ENCODE measurements around the gene SRC. TPM values are rescaled to one million over a fixed set of nuclear protein-coding genes. Genes with fewer than 3 reads are reported as not detected.

SRC gene
- total RNA-seq, 1 experiment from 2014 or later: 197 TPM

DNA sequence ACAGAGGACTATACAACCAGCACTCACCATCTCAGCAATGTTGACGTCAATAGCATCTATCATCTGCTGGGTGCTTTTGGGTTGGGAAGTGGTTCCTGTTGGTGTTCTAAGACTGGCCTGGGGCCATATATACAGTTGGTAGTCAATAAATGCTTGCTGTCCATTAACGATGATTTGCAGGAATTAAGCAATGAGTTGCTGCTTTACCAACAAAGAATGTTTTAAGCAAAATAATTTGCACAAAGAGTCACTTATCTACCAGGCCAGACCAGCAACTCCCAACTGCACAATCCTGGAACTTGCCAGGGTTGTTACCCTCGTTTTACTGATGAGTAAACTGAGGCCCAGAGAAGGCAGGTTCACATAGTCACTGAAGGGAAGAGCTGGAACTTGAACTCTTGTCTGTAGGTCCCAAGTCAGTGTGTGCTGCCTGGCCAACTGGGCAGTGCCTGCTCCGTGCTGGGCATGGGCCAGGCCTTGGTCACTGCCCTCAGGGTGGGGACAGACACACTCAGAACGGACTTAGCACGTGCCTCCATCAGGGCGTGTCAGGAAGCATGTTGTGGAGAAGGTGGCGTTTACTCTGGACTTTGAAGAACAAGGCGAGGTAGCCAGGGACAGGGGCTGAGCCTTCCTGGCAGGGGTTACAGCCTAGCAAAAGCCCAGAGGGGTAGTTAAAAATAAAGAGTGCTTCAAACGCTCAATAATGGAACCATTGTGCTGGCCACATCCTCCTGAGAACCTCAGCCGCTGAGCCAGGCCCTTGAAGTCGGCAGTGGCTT is 2.5 kb upstream of the SRC start:
- no peaks in the 10 kb centered on the region for H3K9me3 Mint-ChIP-seq (ENCODE audit: unreplicated experiment)
- no TSS peak for BruUV-seq (replicated peaks)
- H3K4me3 Mint-ChIP-seq (ENCODE audit: unreplicated experiment): peak overlapping the region; percentile 90
- H3K4me3 ChIP-seq (ENCODE audit: low read depth, low read length): no peak overlapping the region
- TF ChIP-seq, protein P1, sequence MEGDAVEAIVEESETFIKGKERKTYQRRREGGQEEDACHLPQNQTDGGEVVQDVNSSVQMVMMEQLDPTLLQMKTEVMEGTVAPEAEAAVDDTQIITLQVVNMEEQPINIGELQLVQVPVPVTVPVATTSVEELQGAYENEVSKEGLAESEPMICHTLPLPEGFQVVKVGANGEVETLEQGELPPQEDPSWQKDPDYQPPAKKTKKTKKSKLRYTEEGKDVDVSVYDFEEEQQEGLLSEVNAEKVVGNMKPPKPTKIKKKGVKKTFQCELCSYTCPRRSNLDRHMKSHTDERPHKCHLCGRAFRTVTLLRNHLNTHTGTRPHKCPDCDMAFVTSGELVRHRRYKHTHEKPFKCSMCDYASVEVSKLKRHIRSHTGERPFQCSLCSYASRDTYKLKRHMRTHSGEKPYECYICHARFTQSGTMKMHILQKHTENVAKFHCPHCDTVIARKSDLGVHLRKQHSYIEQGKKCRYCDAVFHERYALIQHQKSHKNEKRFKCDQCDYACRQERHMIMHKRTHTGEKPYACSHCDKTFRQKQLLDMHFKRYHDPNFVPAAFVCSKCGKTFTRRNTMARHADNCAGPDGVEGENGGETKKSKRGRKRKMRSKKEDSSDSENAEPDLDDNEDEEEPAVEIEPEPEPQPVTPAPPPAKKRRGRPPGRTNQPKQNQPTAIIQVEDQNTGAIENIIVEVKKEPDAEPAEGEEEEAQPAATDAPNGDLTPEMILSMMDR (IDR thresholded peaks at IDR 0.05; ENCODE audit: insufficient read depth in 1 of 2, low read depth in 1 of 2, low read length in 1 of 2, severe bottlenecking in 1 of 2, unreplicated experiment in 1 of 2): no peak
- peaks cover 26% of the 10 kb centered on the region for H3K36me3 Mint-ChIP-seq (ENCODE audit: insufficient read depth, unreplicated experiment)
- ChIA-PET POLR2A (interaction anchor here (1.2 to 1.6 kb wide), 3 partner anchors 35 to 57 kb away, joined by 6 to 45 read pairs (median 6); partner anchors contain the start of gene MANBAL), CTCF (interaction anchor here (1.1 kb wide), 1 partner anchor 649 kb away, joined by 5 read pairs; no protein-coding TSS in a partner anchor)
- H3K27me3 Mint-ChIP-seq (ENCODE audit: insufficient read depth, unreplicated experiment): no peaks in the 10 kb centered on the region
- peak overlapping the region; percentile 98 for H3K27ac Mint-ChIP-seq (ENCODE audit: unreplicated experiment)
- H3K4me1 ChIP-seq: peaks cover 60% of the 10 kb centered on the region
- H3K9me3 ChIP-seq: no peaks in the 10 kb centered on the region
- H3K36me3 ChIP-seq (ENCODE audit: control insufficient read depth, insufficient read depth, low read length): peaks cover 6% of the 10 kb centered on the region; the same call in 1 of the 2 replicates
- H3K27me3 ChIP-seq (replicated peaks; ENCODE audit: control insufficient read depth, insufficient read depth, low read length): no peaks in the 10 kb centered on the region
- intact Hi-C loops (cut with micrococcal nuclease; ENCODE audit: unreplicated experiment): no loop called here
- peak; percentile 54 to 84 for DNase-seq
- peaks cover 34% of the 10 kb centered on the region for H3K4me1 Mint-ChIP-seq (ENCODE audit: low read depth, unreplicated experiment)

DNA sequence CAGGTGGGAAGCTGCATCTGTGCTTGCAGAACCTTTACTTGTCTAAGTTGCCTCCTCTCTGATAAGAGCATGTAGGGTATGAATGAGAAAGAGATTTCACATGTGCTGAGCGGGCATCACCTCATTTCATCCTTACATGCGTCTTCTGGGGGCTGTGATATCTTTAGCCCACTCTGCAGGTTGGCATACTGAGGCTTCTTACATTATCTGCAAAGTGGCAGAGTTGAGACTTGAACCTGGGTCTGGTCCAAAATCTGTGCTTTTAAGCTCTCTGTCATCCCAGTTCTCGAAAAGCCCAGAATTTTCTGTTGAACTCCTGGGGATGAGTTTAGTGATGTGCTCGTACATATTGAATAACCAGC is 2.0 kb upstream of the SRC start:
- Histone ChIP-seq H3K4me1 (peaks cover 61% of the 10 kb centered on the region), H3K27me3 (replicated peaks; ENCODE audit: control insufficient read depth, insufficient read depth, low read length) (no peaks in the 10 kb centered on the region), H3K9me3 (no peaks in the 10 kb centered on the region), H3K36me3 (ENCODE audit: control insufficient read depth, insufficient read depth, low read length) (peaks cover 6% of the 10 kb centered on the region; the same call in 1 of the 2 replicates), H3K4me3 (ENCODE audit: low read depth, low read length) (no peak overlapping the region)
- BruUV-seq (replicated peaks): TSS peak; percentile 94
- ChIA-PET CTCF (interaction anchor here (0.7 to 1.7 kb wide), 7 partner anchors 7 to 649 kb away, joined by 3 to 8 read pairs (median 4); no protein-coding TSS in a partner anchor), POLR2A (interaction anchor here (0.5 to 1.6 kb wide), 11 partner anchors 9 to 802 kb away, joined by 3 to 45 read pairs (median 3); partner anchors contain the start of gene MANBAL)
- Mint-ChIP-seq H3K27ac (ENCODE audit: unreplicated experiment) (peak overlapping the region; percentile 98), H3K36me3 (ENCODE audit: insufficient read depth, unreplicated experiment) (peaks cover 26% of the 10 kb centered on the region), H3K4me1 (ENCODE audit: low read depth, unreplicated experiment) (peaks cover 40% of the 10 kb centered on the region), H3K9me3 (ENCODE audit: unreplicated experiment) (no peaks in the 10 kb centered on the region), H3K27me3 (ENCODE audit: insufficient read depth, unreplicated experiment) (no peaks in the 10 kb centered on the region), H3K4me3 (ENCODE audit: unreplicated experiment) (peak overlapping the region; percentile 90)
- no peak for DNase-seq
- intact Hi-C loops (cut with micrococcal nuclease; ENCODE audit: unreplicated experiment): loop anchor here (1.0 to 2.0 kb wide), 3 partner anchors 36 to 191 kb away; partner anchors contain the start of gene MANBAL
- TF ChIP-seq, protein P1 (IDR thresholded peaks at IDR 0.05; ENCODE audit: insufficient read depth in 1 of 2, low read depth in 1 of 2, low read length in 1 of 2, severe bottlenecking in 1 of 2, unreplicated experiment in 1 of 2): no peak

DNA sequence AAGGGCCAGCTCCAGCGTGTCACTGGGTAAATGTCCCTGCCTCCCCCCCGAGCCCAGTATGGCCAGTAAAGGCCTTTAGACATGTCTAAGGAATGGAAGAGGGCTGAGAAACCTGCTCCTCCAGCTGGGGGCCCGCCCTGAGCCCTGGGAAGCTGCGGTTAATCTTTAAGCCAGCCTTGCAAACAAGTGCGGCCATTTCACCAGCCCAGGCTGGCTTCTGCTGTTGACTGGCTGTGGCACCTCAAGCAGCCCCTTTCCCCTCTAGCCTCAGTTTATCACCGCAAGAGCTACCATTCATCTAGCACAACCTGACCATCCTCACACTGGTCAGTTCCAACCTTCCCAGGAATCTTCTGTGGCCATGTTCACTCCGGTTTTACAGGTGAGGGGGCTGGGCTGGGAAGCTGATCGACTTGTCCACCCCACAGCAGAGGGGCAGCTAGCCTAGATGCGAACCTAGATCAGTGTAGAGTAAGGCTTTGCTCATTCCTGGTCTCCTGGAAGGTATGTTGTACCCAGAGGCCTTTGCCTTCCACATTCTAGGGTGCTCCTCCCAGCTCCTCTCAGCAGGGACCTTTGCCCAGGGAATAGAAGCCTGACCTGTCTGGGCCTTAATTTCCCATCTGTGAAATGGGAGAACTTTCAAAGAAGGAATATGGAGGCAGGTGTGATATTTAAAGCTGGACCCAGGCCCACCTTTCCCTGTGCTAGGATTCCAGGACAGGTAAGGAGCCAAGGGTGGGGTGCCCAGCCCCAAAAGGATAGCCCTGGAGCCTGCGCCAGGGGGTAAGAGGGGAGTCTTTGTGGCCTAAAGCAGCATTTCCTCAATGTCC is 1.2 kb upstream of the SRC start:
- TF ChIP-seq, protein P1 (IDR thresholded peaks at IDR 0.05; ENCODE audit: insufficient read depth in 1 of 2, low read depth in 1 of 2, low read length in 1 of 2, severe bottlenecking in 1 of 2, unreplicated experiment in 1 of 2): no peak
- TSS peak; percentile 84 for BruUV-seq (replicated peaks)
- intact Hi-C loops (cut with micrococcal nuclease; ENCODE audit: unreplicated experiment): loop anchor here (1.0 to 2.0 kb wide), 3 partner anchors 36 to 190 kb away; partner anchors contain the start of gene MANBAL
- Mint-ChIP-seq H3K27me3 (ENCODE audit: insufficient read depth, unreplicated experiment) (no peaks in the 10 kb centered on the region), H3K27ac (ENCODE audit: unreplicated experiment) (peak overlapping the region; percentile 98), H3K9me3 (ENCODE audit: unreplicated experiment) (no peaks in the 10 kb centered on the region), H3K4me1 (ENCODE audit: low read depth, unreplicated experiment) (peaks cover 41% of the 10 kb centered on the region), H3K4me3 (ENCODE audit: unreplicated experiment) (peak overlapping the region; percentile 90), H3K36me3 (ENCODE audit: insufficient read depth, unreplicated experiment) (peaks cover 29% of the 10 kb centered on the region)
- ChIA-PET POLR2A (interaction anchor here (0.5 to 1.6 kb wide), 12 partner anchors 9 to 803 kb away, joined by 3 to 45 read pairs (median 3); partner anchors contain the start of gene MANBAL), CTCF (interaction anchor here (0.7 to 1.7 kb wide), 8 partner anchors 8 to 648 kb away, joined by 3 to 8 read pairs (median 4); no protein-coding TSS in a partner anchor)
- Histone ChIP-seq H3K36me3 (ENCODE audit: control insufficient read depth, insufficient read depth, low read length) (peaks cover 7% of the 10 kb centered on the region), H3K9me3 (no peaks in the 10 kb centered on the region), H3K27me3 (replicated peaks; ENCODE audit: control insufficient read depth, insufficient read depth, low read length) (no peaks in the 10 kb centered on the region), H3K4me3 (ENCODE audit: low read depth, low read length) (peak overlapping the region; percentile 46), H3K4me1 (peaks cover 54% of the 10 kb centered on the region)
- DNase-seq: peak; percentile 99

Data from Caco-2 (cell line).